Spleen (tissue), 11 donors: ENCODE data around the gene STX18. TPM values are rescaled to one million over a fixed set of nuclear protein-coding genes. Genes with fewer than 3 reads are reported as not detected.

Experiments
- DNase-seq: peaks from one replicate; pipeline ENCODE4 v3.0.0-alpha.2; 2020
- H3K27ac ChIP-seq, 8 donors: fragments of 200-600 bp; sonication (generic) in 7 of 8; 1 replicate in 4 of 8; 2 replicates in 4 of 8; pipeline versions ENCODE4 v1.5.0 to v1.8.0; 2016 to 2021; ENCODE audit warnings: inconsistent platforms in 4 of 8, mild to moderate bottlenecking in 4 of 8, moderate library complexity in 1 of 8
- H3K27me3 ChIP-seq, 7 donors: fragments of 200-600 bp; sonication (generic) in 6 of 7; replicated peaks in 1 of 7; 1 replicate in 4 of 7; 2 replicates in 3 of 7; pipeline versions ENCODE4 v1.5.0 to v1.8.0; 2016 to 2021; ENCODE audit warnings: inconsistent platforms in 3 of 7, mild to moderate bottlenecking in 1 of 7
- H3K36me3 ChIP-seq, 6 donors: fragments of 200-600 bp; sonication (generic) in 5 of 6; 1 replicate in 4 of 6; 2 replicates in 2 of 6; pipeline versions ENCODE4 v1.5.0 to v1.8.0; 2016 to 2021; ENCODE audit warnings: inconsistent platforms in 2 of 6
- H3K4me1 ChIP-seq, 6 donors: fragments of 200-600 bp; sonication (generic) in 5 of 6; 1 replicate in 3 of 6; 2 replicates in 3 of 6; pipeline versions ENCODE4 v1.5.0 to v1.8.0; 2016 to 2021; ENCODE audit warnings: inconsistent platforms in 3 of 6
- H3K4me3 ChIP-seq, 8 donors: fragments of 200-600 bp; sonication (generic) in 7 of 8; 1 replicate in 4 of 8; 2 replicates in 4 of 8; pipeline versions ENCODE4 v1.5.0 to v1.8.0; 2016 to 2021; ENCODE audit warnings: inconsistent platforms in 4 of 8, mild to moderate bottlenecking in 4 of 8, moderate library complexity in 2 of 8
- H3K9me3 ChIP-seq, 8 donors: fragments of 200-600 bp; sonication (generic) in 7 of 8; 1 replicate in 4 of 8; 2 replicates in 4 of 8; pipeline versions ENCODE4 v1.5.0 to v1.8.0; 2016 to 2021; ENCODE audit warnings: inconsistent platforms in 4 of 8
- POLR2A ChIP-seq, 3 donors: fragments of 450-650 bp; IDR thresholded peaks; one replicate each; pipeline ENCODE4 v1.5.1; 2017; ENCODE audit warnings: antibody characterized with exemption in 3 of 3, mild to moderate bottlenecking in 1 of 3
- POLR2AphosphoS5 ChIP-seq, 3 donors: sonication (generic); formaldehyde crosslinking; IDR thresholded peaks; one replicate each; pipeline ENCODE4 v1.5.1; 2017; ENCODE audit warnings: antibody characterized with exemption in 3 of 3
- WGBS, 5 donors: extraction: QIAGEN DNeasy Blood & Tissue Kit in 3 of 5; methylation state at CpG; one replicate each; pipeline versions ENCODE4 v1.1.5 to v1.1.7; 2013 to 2018; 5-methylcytosine and 5-hydroxymethylcytosine counted together
- intact Hi-C: fragments of 100-400 bp; cut with DNase I; formaldehyde crosslinking; loops from one replicate; pipeline ENCODE4 v1.15.0; 2023; ENCODE audit warnings: low total_unique reads
- polyA plus RNA-seq, 3 donors: library from polyadenylated mRNA; stranded (reverse); fragments of 200-250 nt; gene quantifications; one replicate each; pipeline ENCODE4 v1.2.1, GENCODE V29; 2013
- total RNA-seq, 7 donors: library from RNA; depleted of rRNA in 3 of 7; stranded (reverse); fragments of >200 nt in 3 of 7; fragmentation: NEBNext Ultra II Directional in 4 of 7; extraction: Animal tissue kit (Norgen Biotek cat#: 25700) in 4 of 7; gene quantifications; one replicate each; pipeline versions ENCODE4 v1.1.0 to v1.2.1, GENCODE V29; 2016 to 2021
- TF ChIP-seq, protein P1 (sequence below), 11 experiments: fragments of 200-600 bp in 7 of 11; fragments of 450-650 bp in 4 of 11; sonication (generic) in 4 of 11; IDR thresholded peaks in 8 of 11; conservative IDR thresholded peaks in 3 of 11; 1 replicate in 7 of 11; 2 replicates in 4 of 11; pipeline versions ENCODE4 v1.4.0 to v1.8.0; 2016 to 2021; ENCODE audit warnings: antibody characterized with exemption in 11 of 11, inconsistent platforms in 4 of 11, mild to moderate bottlenecking in 1 of 11
- donor health status: healthy with polysubstance abuse.
- donor health status: DM: no; HTN: no; CAD: no; lungs with moderate emphysema.
- donor health status: DM: no; HTN: no; CAD: no.
- donor health status: Bipolar disorder and iron deficiency.
- donor health status: healthy.
- donor health status: DM: no; HTN: no; CAD: no.
- donor health status: DM: yes; HTN: yes; CAD: no.

STX18 gene
- total and polyA plus RNA-seq, 10 donors: 19.0 to 45.8 (median 29.8) TPM

DNA sequence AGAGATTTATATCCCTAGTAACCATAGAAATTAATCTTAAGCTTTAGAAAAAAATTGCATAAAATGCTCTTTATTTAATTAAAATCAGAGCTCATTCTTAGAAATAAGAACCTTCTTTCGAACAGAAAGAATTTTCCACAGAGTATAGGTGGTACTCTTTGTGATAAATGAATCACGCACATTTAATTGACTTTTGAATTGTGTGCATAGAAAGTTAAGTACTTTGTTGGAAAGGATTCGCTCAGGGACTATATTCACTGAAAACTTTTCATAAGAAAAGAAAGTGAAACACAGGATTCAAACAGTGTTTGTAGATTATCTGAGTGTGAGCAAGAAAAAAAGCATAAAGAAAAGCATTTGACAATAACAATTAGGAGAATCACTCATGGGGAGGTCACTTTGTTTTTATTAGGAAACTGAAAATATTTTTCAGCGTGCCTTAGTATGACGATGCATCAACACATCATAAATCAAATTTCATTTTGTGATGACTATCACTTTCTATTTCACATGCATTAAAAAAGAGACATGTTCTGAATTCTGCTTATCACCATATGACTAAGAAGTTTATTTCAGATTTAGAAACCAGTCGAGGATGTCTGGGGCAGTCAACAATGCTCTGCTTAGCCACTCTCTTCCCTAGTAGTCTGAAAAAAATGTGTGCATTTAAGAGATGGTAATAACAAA lies 49.5 kb downstream of the STX18 start:
- no peak for DNase-seq
- TF ChIP-seq POLR2A (IDR thresholded peaks at IDR 0.05) (no peak), POLR2AphosphoS5 (IDR thresholded peaks at IDR 0.05) (no peak)
- TF ChIP-seq, protein P1, sequence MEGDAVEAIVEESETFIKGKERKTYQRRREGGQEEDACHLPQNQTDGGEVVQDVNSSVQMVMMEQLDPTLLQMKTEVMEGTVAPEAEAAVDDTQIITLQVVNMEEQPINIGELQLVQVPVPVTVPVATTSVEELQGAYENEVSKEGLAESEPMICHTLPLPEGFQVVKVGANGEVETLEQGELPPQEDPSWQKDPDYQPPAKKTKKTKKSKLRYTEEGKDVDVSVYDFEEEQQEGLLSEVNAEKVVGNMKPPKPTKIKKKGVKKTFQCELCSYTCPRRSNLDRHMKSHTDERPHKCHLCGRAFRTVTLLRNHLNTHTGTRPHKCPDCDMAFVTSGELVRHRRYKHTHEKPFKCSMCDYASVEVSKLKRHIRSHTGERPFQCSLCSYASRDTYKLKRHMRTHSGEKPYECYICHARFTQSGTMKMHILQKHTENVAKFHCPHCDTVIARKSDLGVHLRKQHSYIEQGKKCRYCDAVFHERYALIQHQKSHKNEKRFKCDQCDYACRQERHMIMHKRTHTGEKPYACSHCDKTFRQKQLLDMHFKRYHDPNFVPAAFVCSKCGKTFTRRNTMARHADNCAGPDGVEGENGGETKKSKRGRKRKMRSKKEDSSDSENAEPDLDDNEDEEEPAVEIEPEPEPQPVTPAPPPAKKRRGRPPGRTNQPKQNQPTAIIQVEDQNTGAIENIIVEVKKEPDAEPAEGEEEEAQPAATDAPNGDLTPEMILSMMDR (IDR thresholded peaks at IDR 0.05 in 8 of 11, conservative IDR thresholded peaks at IDR 0.05 in 3 of 11): no peak
- Histone ChIP-seq H3K27me3 (no peaks in the 10 kb centered on the region), H3K36me3 (no peaks in the 10 kb centered on the region), H3K27ac (peak overlapping the region; percentile 2 to 76 (median 64)), H3K9me3 (no peaks in the 10 kb centered on the region), H3K4me3 (peak overlapping the region in 4 of 8 donors; percentile 3 to 34 (median 25)), H3K4me1 (peaks cover 8 to 46% (median 20%) of the 10 kb centered on the region in 6 donors)
- intact Hi-C loops: loop anchor here (10.0 kb wide), 1 partner anchor 1322 kb away; no protein-coding TSS in a partner anchor
- WGBS, 5 donors: 32 to 52% (median 38%) methylated on average over 6 of the region's 6 CpGs

DNA sequence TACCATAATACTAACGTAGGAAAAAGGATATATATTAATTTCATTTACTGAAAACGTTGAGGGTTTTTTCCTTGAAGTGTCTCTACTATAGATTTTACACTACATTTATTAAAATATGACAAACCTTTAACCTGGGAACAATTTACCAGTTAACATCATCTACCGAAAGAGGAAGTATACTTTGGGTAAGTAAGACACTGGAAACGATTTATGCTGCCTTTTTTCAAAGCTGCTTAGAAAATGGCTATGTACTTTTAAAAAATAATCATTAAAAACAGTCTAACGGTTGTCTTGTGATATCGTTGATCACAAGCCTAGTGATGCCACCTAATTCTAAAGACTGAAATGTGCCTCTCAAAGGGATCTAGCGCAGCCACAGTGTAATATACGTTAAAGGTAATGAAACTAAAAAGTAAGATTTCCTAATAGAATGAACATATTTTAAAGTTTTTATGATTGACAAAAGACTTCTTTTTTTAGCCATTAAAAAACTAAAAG lies 50.4 kb downstream of the STX18 start:
- no peaks in the 10 kb centered on the region for H3K36me3 ChIP-seq
- no peaks in the 10 kb centered on the region for H3K9me3 ChIP-seq
- no peak for DNase-seq
- no peaks in the 10 kb centered on the region for H3K27me3 ChIP-seq
- H3K27ac ChIP-seq: peak overlapping the region in 7 of 8 donors; percentile 2 to 76 (median 65)
- 64 to 67% (median 66%) methylated on average over 8 of the region's 8 CpGs for WGBS, 5 donors
- peak overlapping the region in 2 of 8 donors; percentile 31 to 39 for H3K4me3 ChIP-seq
- TF ChIP-seq, protein P1 (IDR thresholded peaks at IDR 0.05 in 8 of 11, conservative IDR thresholded peaks at IDR 0.05 in 3 of 11): no peak
- no peak for TF ChIP-seq POLR2A (IDR thresholded peaks at IDR 0.05)
- TF ChIP-seq POLR2AphosphoS5 (IDR thresholded peaks at IDR 0.05): no peak
- intact Hi-C loops: loop anchor here (10.0 kb wide), 1 partner anchor 1323 kb away; no protein-coding TSS in a partner anchor
- peaks cover 8 to 46% (median 20%) of the 10 kb centered on the region in 6 donors for H3K4me1 ChIP-seq

DNA sequence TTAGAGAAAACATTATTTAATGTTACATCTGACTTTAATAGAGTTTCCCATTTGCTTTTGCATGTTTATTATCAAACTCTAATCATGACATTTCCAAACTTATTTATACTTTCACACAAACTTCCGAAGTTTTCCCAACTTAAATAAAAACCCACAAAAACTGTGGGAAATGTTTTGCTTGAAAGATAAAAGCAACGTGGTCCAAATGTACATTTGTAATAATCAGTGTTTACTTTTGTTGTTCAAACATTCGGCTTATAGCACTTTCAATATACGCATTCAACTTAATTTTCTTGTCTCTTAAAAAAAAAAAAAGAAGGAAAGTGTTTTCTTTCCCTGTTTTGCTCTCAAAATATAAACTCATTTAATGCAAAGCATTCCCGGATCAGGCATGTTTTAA lies 51.0 kb downstream of the STX18 start:
- intact Hi-C loops: loop anchor here (10.0 kb wide), 1 partner anchor 1324 kb away; no protein-coding TSS in a partner anchor
- 88 to 97% (median 92%) methylated on average over 5 of the region's 5 CpGs for WGBS, 5 donors
- H3K4me1 ChIP-seq: peaks cover 8 to 46% (median 20%) of the 10 kb centered on the region in 6 donors
- H3K9me3 ChIP-seq: no peaks in the 10 kb centered on the region
- no peak overlapping the region for H3K27ac ChIP-seq
- no peaks in the 10 kb centered on the region for H3K27me3 ChIP-seq
- DNase-seq: no peak
- H3K36me3 ChIP-seq: no peaks in the 10 kb centered on the region
- H3K4me3 ChIP-seq: no peak overlapping the region
- TF ChIP-seq POLR2AphosphoS5 (IDR thresholded peaks at IDR 0.05) (no peak), POLR2A (IDR thresholded peaks at IDR 0.05) (no peak)
- TF ChIP-seq, protein P1 (IDR thresholded peaks at IDR 0.05 in 8 of 11, conservative IDR thresholded peaks at IDR 0.05 in 3 of 11): no peak

DNA sequence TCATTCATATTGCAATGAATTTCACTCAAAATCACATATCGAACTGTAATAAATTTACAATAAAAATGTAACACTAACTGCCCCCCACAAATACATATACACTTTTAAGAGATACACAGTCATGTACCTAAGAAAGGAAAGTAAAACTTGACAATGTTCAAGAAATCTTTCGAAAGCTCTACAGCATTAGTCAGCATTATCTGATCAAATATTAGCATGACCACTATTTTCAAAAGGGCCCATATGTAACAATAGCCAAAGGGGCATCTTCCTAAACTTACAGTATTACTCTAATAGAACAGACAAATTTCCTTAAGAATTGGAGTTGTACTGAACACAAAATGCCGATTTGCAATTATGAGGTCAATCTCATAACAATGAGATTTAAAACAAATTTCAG lies 51.8 kb downstream of the STX18 start:
- H3K9me3 ChIP-seq: no peaks in the 10 kb centered on the region
- no peaks in the 10 kb centered on the region for H3K36me3 ChIP-seq
- TF ChIP-seq POLR2A (IDR thresholded peaks at IDR 0.05) (no peak), POLR2AphosphoS5 (IDR thresholded peaks at IDR 0.05) (no peak)
- TF ChIP-seq, protein P1 (IDR thresholded peaks at IDR 0.05 in 8 of 11, conservative IDR thresholded peaks at IDR 0.05 in 3 of 11): no peak
- H3K27ac ChIP-seq: no peak overlapping the region
- no peak overlapping the region for H3K4me3 ChIP-seq
- no peaks in the 10 kb centered on the region for H3K27me3 ChIP-seq
- H3K4me1 ChIP-seq: peaks cover 8 to 46% (median 20%) of the 10 kb centered on the region in 6 donors
- no peak for DNase-seq
- WGBS, 5 donors: 85 to 93% (median 86%) methylated on average over 3 of the region's 3 CpGs
- intact Hi-C loops: loop anchor here (10.0 kb wide), 1 partner anchor 1325 kb away; no protein-coding TSS in a partner anchor
